PC-9 (cell line): ENCODE data around the gene GVQW3. TPM values are rescaled to one million over a fixed set of nuclear protein-coding genes. Genes with fewer than 3 reads are reported as not detected.

Source experiments
- BruUV-seq: library from RNA; stranded (reverse); fragments of 400-500 nt; replicated peaks from 2 replicates; lab custom pipeline; 2021; lab: Mats Ljungman, UMichigan
- CTCF ChIA-PET: fragments of 300-600 bp; sonication (Branson Sonifier 250); formaldehyde crosslinking; loops from one replicate; lab custom pipeline; 2022; ENCODE audit warnings: antibody characterized with exemption; lab: Charles Lee
- POLR2A ChIA-PET: fragments of 300-600 bp; sonication (Branson Sonifier 250); formaldehyde crosslinking; loops from one replicate; lab custom pipeline; 2022; ENCODE audit warnings: antibody characterized with exemption; ENCODE audit not compliant: unreplicated experiment; lab: Charles Lee
- DNase-seq, 2 experiments: peaks; one replicate each; pipeline versions ENCODE4 v3.0.0 to v3.0.0-alpha.2; 2015 to 2022; ENCODE audit warnings: mixed read lengths in 1 of 2
- H2AFZ ChIP-seq: fragments of 200-600 bp; sonication (generic); 2 replicates; pipeline ENCODE4 v1.8.1; 2017; ENCODE audit warnings: antibody characterized with exemption
- H3F3A ChIP-seq: fragments of 200-600 bp; sonication (generic); 2 replicates; pipeline ENCODE4 v1.8.1; 2017; ENCODE audit warnings: antibody characterized with exemption, mild to moderate bottlenecking, low read depth; ENCODE audit not compliant: insufficient read depth
- H3K27ac ChIP-seq: fragments of 200-600 bp; sonication (generic); 2 replicates; pipeline ENCODE4 v1.6.1; 2016; ENCODE audit warnings: mixed run types
- H3K27me3 ChIP-seq: fragments of 200-600 bp; sonication (generic); 2 replicates; pipeline ENCODE4 v1.6.1; 2016; ENCODE audit warnings: low read depth, mixed run types; ENCODE audit not compliant: insufficient read depth
- H3K36me3 ChIP-seq: fragments of 200-600 bp; sonication (generic); 2 replicates; pipeline ENCODE4 v1.6.1; 2016; ENCODE audit warnings: low read depth, mixed run types
- H3K4me1 ChIP-seq: fragments of 200-600 bp; sonication (generic); replicated peaks from 2 replicates; pipeline ENCODE4 v1.6.1; 2016; ENCODE audit warnings: mixed run types; ENCODE audit not compliant: insufficient read depth
- H3K4me2 ChIP-seq: fragments of 200-600 bp; sonication (generic); 2 replicates; pipeline ENCODE4 v1.6.1; 2017; ENCODE audit warnings: mixed run types
- H3K4me3 ChIP-seq: fragments of 200-600 bp; sonication (generic); 2 replicates; pipeline ENCODE4 v1.6.1; 2016; ENCODE audit warnings: mixed run types
- H3K79me2 ChIP-seq: fragments of 200-600 bp; sonication (generic); 2 replicates; pipeline ENCODE4 v1.6.1; 2017; ENCODE audit warnings: low read depth, mixed run types
- H3K9me2 ChIP-seq: fragments of 200-600 bp; sonication (generic); 2 replicates; pipeline ENCODE4 v1.8.1; 2017; ENCODE audit warnings: mild to moderate bottlenecking; ENCODE audit not compliant: insufficient read depth
- H3K9me3 ChIP-seq: fragments of 200-600 bp; sonication (generic); 2 replicates; pipeline ENCODE4 v1.8.1; 2016; ENCODE audit warnings: low read depth; ENCODE audit not compliant: insufficient read depth
- H4K20me1 ChIP-seq: fragments of 200-600 bp; sonication (generic); 2 replicates; pipeline ENCODE4 v1.8.1; 2017; ENCODE audit not compliant: insufficient read depth
- EZH2 ChIP-seq: fragments of 200-600 bp; sonication (generic); IDR thresholded peaks from 2 replicates; pipeline ENCODE4 v1.8.0; 2017; ENCODE audit warnings: antibody characterized with exemption, low read depth
- intact Hi-C: fragments of 100-400 bp; cut with micrococcal nuclease; formaldehyde crosslinking; loops from one replicate; pipeline ENCODE4 v1.10.0; 2022; ENCODE audit not compliant: unreplicated experiment
- total RNA-seq: library from RNA; stranded (reverse); gene quantifications from 2 replicates; pipeline ENCODE4 v1.2.3, GENCODE V29; 2021
- TF ChIP-seq, protein P1 (sequence below): fragments of 200-600 bp; sonication (generic); conservative IDR thresholded peaks from 2 replicates; pipeline ENCODE4 v1.6.1; 2017; ENCODE audit warnings: mixed run types, antibody characterized with exemption, mild to moderate bottlenecking, moderate library complexity

GVQW3 gene
- total RNA-seq, 1 experiment from 2014 or later, result 11.1 TPM

DNA sequence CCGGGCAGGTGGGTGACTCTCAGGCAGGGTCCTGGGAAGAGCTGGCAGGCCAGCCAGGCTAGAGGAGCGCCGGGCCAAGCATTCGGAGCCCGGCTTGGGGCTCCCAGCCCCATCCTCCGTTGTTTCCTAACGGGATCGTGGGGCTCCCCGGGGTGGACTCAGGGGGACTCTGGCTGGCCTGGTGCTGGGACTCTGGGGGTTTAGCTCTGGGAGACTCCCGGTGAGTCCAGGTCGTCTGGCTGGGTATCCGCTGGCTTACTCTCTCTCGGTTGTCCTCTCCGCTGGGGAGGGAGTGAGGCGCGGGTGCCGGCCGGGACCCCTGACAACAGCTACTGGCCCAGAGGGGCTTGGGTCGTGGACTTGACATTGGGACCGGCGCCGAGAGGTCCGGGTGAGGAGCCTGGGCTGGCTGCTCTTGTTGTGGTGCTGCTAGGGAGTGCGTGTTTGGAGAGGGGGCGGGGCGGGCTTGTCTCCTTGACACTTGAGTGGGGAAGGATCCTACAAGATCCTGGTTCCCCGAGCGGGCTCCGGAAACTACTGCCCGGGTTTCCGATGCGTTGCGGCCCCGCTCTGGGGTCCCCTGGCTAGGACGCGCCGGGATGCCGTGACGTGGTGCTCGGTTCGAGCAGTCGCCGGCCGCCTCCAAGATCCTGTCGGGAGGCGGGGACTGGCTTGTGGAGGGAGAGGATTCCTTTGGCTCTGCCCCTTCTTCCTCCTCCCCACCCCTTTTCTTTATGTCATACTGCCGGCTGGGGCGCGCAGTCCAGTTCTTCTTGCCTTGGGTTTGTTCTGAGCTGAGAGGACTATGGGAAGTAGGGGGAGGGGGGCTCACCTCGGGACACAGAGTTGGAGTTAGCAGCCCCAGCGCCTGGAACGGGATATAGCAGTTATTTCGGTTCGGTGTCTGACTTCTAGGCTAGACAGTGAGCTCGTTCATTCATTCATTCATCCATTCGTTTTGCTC lies 64.3 kb downstream of the GVQW3 start:
- peak; percentile 77 for DNase-seq
- BruUV-seq, result no TSS peak
- Histone ChIP-seq H2AFZ (peak overlapping the region; percentile 97), H3K79me2 (peaks cover 56% of the 10 kb centered on the region), H3K36me3 (peaks cover 25% of the 10 kb centered on the region), H3K27ac (peak overlapping the region; percentile 25), H3F3A (no peaks in the 10 kb centered on the region), H3K9me3 (no peaks in the 10 kb centered on the region), H4K20me1 (peaks cover 14% of the 10 kb centered on the region), H3K9me2 (no peaks in the 10 kb centered on the region), H3K4me2 (peak overlapping the region; percentile 87), H3K27me3 (no peaks in the 10 kb centered on the region), H3K4me3 (peak overlapping the region; percentile 73), H3K4me1 (peaks cover 20% of the 10 kb centered on the region)
- ChIA-PET CTCF (no interaction called here), POLR2A (interaction anchor here (0.7 kb wide), 1 partner anchor 1144 kb away, joined by 4 read pairs; the partner anchor contains the start of gene AQP11)
- intact Hi-C loops, result loop anchor here (2.0 to 10.0 kb wide), 2 partner anchors 239 to 339 kb away; partner anchors contain the start of genes TSKU and WNT11
- TF ChIP-seq, protein P1, sequence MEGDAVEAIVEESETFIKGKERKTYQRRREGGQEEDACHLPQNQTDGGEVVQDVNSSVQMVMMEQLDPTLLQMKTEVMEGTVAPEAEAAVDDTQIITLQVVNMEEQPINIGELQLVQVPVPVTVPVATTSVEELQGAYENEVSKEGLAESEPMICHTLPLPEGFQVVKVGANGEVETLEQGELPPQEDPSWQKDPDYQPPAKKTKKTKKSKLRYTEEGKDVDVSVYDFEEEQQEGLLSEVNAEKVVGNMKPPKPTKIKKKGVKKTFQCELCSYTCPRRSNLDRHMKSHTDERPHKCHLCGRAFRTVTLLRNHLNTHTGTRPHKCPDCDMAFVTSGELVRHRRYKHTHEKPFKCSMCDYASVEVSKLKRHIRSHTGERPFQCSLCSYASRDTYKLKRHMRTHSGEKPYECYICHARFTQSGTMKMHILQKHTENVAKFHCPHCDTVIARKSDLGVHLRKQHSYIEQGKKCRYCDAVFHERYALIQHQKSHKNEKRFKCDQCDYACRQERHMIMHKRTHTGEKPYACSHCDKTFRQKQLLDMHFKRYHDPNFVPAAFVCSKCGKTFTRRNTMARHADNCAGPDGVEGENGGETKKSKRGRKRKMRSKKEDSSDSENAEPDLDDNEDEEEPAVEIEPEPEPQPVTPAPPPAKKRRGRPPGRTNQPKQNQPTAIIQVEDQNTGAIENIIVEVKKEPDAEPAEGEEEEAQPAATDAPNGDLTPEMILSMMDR, result no peak
- TF ChIP-seq EZH2, result no peak

DNA sequence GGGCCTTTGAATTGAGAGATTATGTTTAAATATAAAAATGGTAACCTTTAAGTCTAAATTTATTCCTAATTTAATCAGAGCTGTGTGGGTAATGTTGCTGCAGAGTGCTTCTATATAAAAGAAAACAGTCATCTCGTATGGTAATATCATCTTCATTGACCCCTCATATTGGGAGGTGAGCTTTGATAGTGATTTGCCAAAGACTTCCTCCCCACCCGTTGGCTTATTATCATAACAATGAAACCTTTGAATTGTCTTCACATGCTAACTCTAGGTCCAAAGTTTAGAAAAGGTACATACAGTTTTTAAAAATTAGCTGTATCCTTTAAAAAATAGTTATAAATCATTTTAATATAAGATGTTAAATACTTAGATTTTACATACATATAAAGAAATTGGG lies 67.4 kb downstream of the GVQW3 start:
- intact Hi-C loops, result loop anchor here (10.0 kb wide), 1 partner anchor 336 kb away; the partner anchor contains the start of gene TSKU
- no peak overlapping the region for H3K27ac ChIP-seq
- CTCF ChIA-PET, result no interaction called here
- peaks cover 42% of the 10 kb centered on the region for H3K79me2 ChIP-seq
- no peak overlapping the region for H3K4me2 ChIP-seq
- H3K27me3 ChIP-seq, result no peaks in the 10 kb centered on the region
- peaks cover 12% of the 10 kb centered on the region for H3K4me1 ChIP-seq
- no peaks in the 10 kb centered on the region for H3K9me3 ChIP-seq
- DNase-seq, result no peak
- no peak overlapping the region for H2AFZ ChIP-seq
- no TSS peak for BruUV-seq
- H3K36me3 ChIP-seq, result peaks cover 36% of the 10 kb centered on the region
- H4K20me1 ChIP-seq, result peaks cover 14% of the 10 kb centered on the region
- H3K9me2 ChIP-seq, result no peaks in the 10 kb centered on the region
- POLR2A ChIA-PET, result interaction anchor here (0.6 to 0.7 kb wide), 3 partner anchors 19 to 240 kb away, joined by 4 to 5 read pairs (median 5); no protein-coding TSS in a partner anchor
- H3K4me3 ChIP-seq, result no peak overlapping the region
- TF ChIP-seq EZH2, result no peak
- TF ChIP-seq, protein P1, result no peak
- H3F3A ChIP-seq, result no peaks in the 10 kb centered on the region

DNA sequence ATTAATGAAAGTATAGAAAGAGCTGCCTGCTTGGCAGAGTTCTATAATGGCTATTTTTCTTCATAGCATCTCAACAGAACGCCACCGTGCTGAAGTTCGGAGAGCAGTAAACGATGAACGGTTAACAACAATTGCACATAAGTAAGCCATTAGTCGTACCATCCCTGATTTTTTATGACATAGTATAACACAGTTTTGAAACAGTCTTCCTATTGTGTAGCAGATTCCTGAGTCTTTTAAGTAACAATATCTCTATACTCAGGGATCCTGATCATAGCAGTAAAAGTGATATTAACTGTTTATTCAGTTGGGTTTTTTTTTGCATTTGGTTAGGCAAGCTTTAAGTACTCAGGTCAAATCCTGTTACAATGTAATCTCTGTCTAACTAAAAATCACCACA lies 72.1 kb downstream of the GVQW3 start:
- 0 out of 2 replicates have a peak, but pooled peaks cover 3% of the 10 kb centered on the region for H4K20me1 ChIP-seq
- no peaks in the 10 kb centered on the region for H3F3A ChIP-seq
- peaks cover 28% of the 10 kb centered on the region for H3K36me3 ChIP-seq
- ChIA-PET CTCF (no interaction called here), POLR2A (no interaction called here)
- no TSS peak for BruUV-seq
- H3K27ac ChIP-seq, result no peak overlapping the region
- H2AFZ ChIP-seq, result no peak overlapping the region
- intact Hi-C loops, result no loop called here
- no peaks in the 10 kb centered on the region for H3K9me3 ChIP-seq
- no peak overlapping the region for H3K4me2 ChIP-seq
- no peak for DNase-seq
- H3K4me3 ChIP-seq, result no peak overlapping the region
- H3K27me3 ChIP-seq, result no peaks in the 10 kb centered on the region
- H3K9me2 ChIP-seq, result no peaks in the 10 kb centered on the region
- H3K79me2 ChIP-seq, result peaks cover 1% of the 10 kb centered on the region
- 0 out of 2 replicates have a peak, but pooled peaks cover 12% of the 10 kb centered on the region for H3K4me1 ChIP-seq
- no peak for TF ChIP-seq EZH2
- TF ChIP-seq, protein P1, result no peak
